NCI-H2171 treated with DMSO at 0.1 percent for 48 hours (cell line): ENCODE data around the gene RBP2.

Source experiments
- DNase-seq: peaks from one replicate; lab custom pipeline; 2025; lab: John Stamatoyannopoulos, UW

The RBP2 gene

DNA sequence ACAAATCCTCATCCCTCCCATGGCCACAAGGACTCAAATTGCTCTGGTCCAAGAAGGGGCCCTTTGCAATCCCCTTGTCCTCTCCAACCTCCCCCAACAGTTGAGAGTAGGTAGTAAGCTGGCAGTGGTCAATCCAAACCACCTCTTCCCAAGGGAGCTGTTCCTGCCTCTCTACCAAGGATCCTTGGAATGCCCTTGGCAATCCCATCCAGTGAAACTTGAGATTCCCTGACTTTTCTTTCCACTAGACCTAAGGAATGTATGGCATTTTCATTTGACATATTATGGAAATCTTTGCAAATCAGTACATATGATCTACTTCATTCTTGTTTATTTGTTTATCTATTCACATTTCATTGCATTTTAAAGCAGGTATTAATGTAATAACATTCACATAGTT is 4.8 kb upstream of the RBP2 start:
- no peak for DNase-seq

DNA sequence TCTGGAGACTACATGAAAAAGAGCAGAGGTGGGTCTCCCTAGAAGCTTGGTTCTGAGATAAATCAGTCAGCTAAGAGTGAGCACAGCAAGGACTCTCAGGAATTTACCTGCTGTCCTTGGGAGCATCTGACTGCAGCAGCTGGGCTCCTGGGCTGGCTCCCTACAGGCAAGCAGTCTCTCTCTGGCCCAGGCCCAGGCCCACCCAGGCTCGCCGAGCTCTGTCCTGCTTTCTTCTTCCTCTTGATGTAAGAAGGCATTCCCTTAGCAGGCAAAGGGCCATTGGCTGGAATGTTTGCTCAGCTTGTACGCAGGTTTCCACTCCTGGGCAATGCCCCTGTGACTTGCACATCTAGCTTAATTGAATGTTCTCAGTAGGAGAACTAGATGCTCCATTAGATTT is 4.3 kb upstream of the RBP2 start:
- DNase-seq = no peak

DNA sequence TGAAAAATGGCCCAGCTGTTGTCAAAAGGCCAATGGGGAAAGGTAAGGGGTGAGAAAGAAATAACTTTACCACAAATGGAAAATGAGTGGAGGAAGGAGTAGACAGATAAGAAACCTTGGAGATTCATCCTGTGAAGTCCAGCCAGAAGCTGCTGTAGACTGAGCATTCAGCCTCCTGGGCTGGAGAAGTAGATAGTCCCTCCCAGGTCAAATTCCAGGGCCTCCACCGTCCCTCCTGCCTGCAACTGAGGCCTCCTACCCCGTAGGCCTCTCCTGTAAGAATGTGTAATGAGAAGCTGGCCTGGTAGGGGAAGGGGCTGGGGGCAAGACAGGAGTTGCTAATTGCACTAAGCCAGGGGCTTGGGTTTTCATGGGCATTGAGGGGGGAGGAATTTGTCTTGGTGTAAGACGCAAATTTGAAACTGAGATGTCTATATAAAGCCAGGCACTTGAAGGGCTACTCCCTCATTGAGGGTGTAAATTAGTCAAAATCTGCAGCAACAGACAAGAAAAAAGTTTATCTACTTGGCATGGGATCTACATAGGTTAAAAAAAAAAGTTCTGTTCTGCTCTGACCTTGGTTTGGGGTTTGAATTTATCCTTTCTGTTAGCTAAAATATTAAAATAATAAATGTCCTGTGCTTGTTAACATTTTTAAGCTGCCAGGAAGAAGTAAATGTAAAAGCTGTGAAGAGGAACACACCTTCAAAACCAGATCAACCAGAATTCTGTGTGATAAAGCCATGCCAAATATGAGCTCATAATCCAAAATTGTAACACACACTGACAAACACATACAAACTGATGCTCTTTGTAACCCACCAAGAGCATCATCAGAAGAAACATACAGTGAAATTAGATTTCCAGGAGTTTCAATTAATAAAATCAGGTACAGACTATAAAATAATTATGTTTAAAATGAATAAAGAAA is 1.7 kb upstream of the RBP2 start:
- DNase-seq = no peak

DNA sequence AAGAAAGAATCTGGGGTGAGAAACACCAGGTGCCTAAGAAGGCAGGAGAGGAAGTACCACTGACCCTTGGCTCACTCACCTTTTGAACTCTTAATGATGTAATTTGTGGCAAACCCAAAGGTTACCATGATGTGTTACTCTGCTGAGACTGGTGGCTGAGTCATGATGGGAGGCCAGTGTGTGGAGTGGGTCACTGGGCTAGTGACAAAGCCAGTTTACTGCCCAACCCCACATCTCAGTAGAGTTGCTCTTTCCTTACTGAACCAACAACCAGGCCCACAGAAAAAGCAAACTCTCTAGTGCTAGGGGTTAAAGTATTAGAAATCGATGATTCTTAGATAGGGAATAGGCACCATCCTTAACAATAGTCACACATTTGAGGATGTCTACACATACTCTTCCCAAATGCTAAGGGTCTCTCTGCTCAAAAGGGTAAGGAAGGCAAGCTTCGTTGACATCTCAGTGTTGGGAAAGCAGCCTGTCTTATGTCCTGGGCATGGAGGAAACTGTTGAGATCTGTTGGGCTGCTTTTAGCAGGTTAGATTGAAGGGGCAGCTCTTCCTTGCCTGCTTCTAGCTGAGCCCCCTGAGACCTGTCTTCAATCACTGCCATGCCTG is 3.1 kb downstream of the RBP2 start:
- DNase-seq = no peak

DNA sequence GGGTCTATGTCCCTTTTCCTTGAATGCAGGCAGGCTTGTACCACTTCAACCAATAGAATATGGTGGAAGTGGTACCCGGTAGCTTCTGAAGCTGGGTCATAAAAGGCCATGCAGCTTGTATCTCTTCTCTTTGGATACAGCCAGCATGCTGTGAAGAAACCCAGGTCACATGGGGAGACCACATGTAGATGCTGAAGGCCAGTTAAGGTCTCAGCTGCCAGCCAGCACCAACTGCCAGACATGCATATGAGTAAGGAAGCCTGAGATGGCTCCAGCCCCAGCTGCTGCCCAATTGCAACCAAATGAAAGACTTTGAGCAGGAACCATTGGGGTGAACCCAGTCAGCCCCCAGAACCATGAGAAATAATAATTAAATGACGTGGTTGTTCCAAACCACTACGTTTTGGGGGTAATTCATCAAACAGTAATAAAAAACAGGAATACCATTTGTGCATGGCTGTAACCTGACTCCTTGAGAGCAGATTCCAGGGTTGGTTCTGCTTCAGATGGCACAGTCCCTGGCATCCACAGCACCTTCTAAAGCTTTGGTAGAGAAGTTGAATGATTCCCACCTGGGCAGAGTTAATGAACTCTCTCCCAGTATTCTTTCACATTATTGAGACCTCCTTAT is 3.8 kb downstream of the RBP2 start:
- peak; percentile 9 for DNase-seq

DNA sequence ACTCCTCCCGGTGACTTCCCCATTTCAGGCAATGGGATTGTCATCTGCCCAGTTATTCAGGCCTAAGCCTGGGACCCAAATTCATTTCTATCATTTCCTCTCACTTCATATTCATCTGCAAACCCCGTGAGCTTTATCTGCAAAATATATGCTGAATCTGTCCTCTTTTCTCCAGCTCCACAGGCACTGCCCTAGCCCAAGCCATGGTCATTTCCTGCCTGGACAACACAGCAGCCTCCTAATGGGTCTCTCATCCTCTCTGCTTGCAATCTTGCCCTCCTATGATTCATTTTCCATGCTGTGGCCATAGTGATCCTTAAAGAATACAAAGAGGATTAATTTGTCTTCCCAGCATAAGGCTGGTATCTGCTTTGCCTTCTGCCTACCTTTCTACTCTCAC is 6.1 kb downstream of the RBP2 start:
- DNase-seq = no peak

DNA sequence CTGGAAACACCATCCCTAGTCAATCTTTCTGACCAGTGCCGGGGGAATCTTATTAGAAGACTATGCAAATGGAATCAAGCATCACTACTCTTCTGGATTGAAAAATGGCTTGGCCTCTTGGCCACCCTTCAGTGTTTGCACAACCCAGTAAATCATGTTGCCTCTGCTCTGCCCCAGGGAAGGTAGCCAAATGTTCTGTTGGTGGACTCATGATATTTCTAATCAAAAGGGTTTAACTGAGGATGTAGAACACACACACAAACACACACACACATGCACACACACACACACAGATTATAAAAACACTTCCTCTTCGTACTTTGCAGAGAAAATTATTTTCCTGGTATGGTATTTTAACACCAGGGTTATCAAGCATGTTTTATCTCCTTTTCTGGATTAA is 7.9 kb downstream of the RBP2 start:
- no peak for DNase-seq

DNA sequence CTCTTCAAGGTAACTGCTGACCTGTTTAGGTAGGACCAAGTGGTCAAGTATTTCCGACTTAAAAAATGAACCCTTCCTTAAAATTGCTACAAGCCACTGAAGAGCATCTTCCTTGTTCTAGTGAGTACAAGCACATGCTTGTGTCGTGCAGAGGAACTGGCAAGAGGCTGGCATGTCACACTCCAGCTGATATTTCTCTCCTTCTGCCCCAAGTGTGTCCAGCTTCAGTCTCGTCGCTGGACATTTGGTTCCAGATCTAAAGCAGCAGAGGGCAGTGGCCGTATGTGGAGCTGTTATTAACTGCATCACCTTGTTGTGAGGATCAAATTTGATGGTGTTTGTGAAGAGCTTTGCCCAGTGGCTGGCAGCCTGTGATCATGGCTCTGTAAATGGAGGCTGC is 10.0 kb downstream of the RBP2 start:
- no peak for DNase-seq

DNA sequence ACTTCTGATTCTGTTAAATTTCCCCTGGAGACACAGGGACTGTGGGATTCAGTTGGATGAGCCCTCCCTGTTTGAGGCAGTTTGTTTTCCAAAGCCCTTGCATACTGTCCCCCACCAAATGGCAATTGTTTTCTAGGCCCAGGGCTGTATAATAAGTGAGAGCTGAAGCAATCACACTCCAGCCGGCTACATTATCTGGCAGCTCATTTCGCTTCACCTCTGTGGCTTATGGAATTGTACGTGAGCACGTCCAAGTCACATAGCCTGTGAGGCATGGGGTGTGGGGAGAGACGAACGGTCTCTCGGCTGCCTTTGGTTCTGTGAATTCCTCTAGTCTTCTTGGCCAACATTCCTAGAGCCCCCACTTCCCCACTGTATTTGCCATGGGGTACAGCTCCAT is 10.7 kb downstream of the RBP2 start:
- no peak for DNase-seq

DNA sequence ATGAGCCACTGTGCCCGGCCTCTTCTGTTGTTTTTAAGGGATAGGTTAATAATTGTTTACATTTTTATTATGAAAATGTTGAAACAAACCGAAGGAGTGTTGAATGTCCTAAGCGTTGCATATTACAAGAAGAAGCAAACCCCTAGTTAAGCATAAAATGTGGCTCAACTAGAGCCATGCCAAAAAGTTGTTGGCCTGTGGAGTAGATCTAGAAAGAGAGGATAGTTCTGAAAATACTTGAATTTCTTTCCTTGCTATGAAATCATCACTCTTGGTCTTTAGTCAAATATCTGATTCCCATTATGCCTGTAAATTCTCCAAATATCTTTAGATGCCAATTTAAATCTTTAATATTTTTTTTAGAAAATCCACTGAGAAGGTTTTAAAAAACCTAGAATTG is 12.8 kb downstream of the RBP2 start:
- DNase-seq = no peak

DNA sequence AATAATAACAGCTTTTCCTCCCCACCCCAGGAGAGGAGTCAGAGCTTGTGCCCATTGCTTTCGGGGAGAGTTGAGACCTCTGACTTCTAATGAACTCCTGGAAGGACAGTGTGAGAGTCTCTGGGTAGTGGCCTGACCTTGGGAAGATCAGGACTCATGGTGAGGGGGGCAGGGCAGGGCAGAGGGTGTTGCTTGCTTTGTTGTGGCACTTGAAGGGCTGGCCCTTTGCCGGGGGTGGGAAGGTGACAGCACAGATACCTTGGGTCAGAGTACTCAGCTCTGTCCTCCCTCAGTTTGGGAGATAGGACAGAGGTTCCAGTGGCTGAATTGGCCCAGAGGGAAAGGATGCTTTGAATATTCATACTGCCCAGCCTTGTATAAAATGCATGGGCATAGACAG is 15.8 kb downstream of the RBP2 start:
- DNase-seq = no peak

DNA sequence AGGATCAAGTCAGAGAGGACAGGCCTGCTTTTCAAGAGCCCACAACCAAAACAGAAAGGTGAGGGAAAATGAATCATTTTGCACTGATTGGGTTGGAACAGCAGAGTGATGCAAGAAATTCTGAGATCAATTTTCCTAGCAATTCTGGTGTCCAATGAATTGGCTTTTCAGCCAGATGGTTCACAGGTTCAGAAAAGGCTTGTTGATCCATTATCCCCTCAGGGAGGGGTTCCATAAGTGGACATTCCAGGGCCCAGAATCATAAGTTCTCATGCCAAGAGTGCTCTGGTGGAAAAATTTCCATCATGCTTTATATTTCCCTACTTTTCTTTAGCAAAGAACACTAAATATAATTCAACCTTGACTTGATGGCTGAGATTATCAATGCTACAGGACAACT is 16.2 kb downstream of the RBP2 start:
- no peak for DNase-seq

DNA sequence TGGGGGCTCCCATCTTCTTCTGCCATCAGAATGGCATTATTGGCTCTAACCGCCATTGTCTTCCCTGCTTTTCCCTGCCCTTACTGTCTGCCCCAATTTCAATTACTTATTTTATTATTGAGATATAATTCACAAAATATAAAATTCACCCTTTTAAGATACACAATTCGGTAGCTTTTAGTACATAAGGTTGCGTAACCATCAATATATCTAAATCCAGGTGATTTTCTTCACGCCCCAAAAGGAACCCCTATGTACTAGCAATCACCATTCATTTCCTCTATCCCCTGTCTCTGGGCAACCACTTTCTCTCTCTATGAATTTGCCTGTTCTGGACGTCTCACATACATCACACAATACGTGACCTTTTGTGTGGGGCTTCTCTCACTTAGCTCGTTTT is 18.0 kb downstream of the RBP2 start:
- DNase-seq = no peak

DNA sequence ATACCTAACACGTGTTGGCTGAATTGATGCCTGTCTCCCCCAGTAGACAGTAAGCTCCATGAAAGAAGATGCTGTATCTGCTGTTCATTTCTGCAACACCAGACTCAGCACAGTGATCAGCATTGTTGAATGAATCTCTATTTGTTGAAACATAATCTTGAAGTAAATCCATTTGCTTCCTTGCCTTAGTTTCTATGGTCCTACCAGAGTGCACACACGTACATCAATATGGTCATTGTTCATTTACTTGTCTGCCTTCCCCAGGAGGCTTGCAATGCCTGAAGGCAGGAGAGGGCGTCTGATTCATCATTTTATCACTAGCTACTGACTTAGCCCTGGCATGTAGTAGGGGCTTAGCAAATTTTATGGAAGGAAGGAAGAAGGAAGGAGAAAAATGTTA is 19.2 kb downstream of the RBP2 start:
- DNase-seq = no peak

DNA sequence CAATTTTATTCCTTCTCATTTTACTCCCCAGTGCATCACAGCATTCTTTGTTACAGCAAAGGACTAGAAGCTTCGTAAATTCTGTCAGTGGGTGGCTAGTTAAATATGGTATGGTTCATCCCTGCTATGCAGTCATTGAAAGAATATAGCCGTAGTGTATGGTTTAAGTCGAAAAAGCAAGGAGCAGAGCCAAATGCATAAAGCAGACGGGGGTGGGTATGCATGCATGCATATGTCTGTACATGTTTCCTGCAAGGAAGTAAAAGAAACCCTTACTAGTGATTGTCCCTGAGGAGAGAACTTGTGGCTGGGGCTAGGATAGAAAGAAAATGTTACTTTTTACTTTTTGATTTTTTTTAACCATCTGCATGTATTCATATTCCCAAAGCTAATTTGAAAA is 19.9 kb downstream of the RBP2 start:
- no peak for DNase-seq

DNA sequence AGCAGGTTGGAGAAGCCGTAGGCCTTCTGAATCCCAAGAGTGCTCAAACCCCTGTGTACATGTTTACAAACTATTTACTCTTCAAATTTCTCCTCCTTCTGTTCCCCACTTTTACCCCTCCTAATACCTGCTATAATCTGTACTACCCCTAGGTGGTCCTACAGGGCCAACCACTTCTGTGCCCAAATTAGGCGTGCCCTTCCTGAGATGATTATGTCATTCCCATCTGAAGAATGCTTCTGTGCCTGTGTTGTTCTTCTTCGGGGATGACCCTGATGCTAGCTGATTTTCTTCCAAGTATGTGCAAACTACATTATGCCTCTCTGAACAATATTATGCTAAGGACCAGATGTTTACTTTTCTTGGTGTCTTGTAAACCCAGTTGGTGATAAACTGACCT is 20.5 kb downstream of the RBP2 start:
- peak; percentile 76 for DNase-seq

DNA sequence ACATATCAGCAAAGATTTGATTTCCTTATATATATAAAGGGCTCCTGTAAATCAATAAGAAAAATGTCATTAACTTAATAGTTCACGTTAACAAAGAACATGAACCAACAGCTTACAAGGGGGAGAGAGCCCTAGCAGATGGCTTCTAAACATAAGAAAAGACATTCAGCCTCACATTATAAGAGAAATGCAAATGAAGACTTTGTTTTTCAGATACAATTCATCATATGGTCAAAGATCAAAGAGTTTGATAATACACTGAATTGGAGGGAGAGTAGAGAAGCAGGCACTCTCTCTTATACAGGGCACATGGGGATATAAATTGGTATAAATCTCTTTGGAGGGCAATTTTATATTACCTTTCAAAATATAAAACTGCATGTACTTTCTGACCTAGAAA is 21.1 kb downstream of the RBP2 start:
- no peak for DNase-seq

DNA sequence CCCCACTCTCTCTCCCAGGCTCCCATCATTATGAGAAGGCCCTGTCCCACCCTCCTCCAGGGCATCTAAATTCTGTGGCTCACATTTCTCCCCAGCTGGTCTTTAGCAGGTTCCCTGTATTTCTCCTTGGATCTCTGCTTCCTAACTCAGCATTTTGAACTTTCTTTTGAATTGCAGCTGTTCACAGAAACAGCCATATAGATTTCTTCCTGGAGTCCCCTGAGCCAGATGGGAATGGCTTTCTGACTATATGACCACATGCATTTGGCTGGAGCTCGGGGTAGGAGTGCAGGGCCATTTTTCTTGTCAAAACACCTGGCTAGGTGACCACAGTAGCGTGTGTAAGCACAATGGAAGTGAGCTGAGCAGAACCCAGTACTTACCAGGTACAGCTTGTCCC is 22.0 kb downstream of the RBP2 start:
- DNase-seq = no peak

DNA sequence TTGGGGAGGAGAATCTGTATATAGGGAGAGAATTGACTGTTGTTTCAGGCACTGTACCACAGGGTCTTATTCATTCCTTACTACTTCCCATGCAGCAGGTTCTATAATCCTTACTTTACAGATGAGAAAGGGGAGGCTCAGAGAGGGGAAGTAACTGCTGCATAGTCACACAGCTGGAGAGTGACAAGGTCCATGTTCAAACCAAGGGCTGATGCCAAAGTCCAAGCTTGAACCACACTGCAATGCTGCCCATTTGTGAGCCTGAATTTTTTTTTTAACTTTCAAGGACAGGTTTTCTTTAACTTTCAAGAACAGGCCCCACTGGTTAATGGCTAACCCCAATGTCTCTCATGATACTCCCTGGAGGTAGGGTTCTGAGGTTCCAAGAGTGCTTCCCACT is 26.2 kb downstream of the RBP2 start:
- DNase-seq = no peak

DNA sequence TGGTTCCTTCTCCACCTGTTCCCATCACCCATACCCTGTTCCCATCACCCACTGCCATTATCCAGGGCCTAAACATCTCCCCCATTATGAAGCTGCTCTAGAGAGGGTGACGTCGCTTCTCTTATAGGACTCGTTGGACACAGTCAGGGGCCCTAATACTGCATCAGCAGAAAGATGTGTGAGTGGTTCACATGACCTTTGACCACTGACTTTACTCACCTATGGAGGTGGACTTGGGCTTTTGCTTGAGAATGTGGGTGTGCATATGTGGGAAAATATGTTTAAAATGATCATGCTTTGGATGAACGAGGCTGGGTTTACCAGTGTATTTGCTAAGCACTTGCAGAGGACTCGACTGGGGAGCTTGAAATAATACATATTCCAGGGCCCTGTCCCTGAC is 26.8 kb downstream of the RBP2 start:
- no peak for DNase-seq

DNA sequence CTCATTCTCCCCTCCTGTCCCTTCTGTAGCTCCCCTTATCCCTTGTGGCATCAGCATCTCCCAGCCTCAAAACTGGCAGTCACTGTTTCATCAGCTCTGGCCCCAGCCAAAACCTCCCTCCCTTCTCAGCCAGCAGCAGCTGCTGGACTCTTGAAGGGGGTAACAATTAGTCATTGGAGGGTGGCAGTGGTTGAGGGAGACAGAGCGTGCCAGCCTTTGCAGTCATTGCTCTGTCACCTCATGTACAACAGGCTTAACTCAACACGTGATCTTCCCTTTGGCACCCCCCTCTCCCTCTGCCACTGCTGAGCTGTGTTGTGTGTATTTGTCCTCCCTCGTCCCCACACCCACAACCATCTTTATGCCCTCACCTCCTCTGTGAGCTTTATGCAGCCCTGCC is 28.2 kb downstream of the RBP2 start:
- DNase-seq = peak; percentile 8

DNA sequence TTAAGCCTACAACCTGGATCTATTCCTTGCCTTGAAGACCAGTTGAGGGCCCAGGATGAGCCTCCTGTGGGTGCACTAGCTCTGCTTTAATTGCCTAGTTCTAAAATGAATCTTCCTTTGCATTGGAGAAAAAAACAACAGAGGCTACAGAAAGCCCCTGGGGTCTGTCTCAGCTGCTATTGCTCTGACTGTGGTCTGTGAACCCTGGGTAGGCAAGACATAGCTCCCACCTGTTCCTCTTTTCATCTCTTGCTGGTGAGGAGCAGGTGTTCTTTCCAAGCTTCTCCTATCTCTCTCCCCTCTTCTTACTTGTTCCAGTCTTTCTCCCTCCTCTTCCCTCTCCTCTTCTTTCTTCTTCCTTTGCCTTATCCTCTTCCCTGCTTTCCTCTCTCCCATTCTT is 28.8 kb downstream of the RBP2 start:
- peak; percentile 16 for DNase-seq

DNA sequence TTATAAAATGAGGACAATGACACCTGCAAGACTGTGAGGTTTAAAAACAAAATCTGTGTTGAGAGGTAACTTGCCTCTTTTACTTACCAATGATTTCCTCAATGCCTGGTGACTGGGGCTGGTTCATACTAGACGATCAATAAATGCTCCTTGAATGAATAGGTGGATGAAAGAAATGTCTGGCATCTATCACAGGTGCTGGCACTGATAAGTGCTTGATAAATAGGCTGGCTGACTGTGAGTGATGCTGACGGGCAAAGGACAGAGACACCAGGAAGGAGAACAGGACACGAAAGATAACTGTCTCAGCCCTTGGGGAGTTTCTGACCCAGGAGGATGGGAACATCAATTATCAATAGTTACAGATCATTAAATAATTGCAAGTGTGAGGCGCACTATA is 31.9 kb downstream of the RBP2 start:
- no peak for DNase-seq
